GDM1 (cell line): ENCODE results near the gene MOSPD3.
"Not testable (repeated sequence)": the region's sequence is repeated elsewhere in the genome, so short reads cannot be mapped to it uniquely, and the experiment has no call there.

Experiments used
- DNase-seq: peaks from one replicate; lab custom pipeline; 2025; lab: John Stamatoyannopoulos, UW

The MOSPD3 gene

GRCh38 chr7:100611983-100612729, at the start of gene MOSPD3:
Gene MOSPD3, plus strand, starts transcription at chr7:100612540. Its CDS starts 252 bp downstream, at chr7:100612792.
- DNase-seq, result peak; percentile 95

DNA sequence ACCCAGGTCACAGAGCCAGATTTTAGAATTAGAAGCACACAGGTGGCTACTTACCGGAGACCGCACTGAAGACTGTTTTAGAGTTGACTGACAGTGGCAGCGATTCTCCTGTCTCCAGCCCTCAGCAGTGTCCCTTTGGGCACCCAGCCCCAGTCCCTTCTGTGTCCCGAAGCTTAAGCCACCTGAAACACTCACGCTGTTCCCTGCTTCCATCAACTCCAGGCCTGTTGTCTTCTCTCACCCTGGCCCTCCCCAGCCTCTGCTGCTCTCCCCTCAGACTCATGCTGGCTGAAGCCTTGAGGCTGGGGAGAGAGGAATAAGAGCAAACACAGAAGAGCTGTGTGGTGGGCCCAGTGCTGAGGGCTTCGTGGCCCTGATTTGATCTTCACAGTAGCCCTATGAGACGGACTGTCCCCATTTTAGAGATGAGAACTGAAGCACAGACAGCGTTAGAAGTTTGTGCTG, 49.2 kb upstream of the MOSPD3 start:
- no peak for DNase-seq

- DNase-seq, result peak; percentile 64
Observed at GRCh38 chr7:100563809-100564400, 48.4 kb upstream of the MOSPD3 start.

- DNase-seq, result not testable (repeated sequence)
Observed at GRCh38 chr7:100564405-100564804, 47.9 kb upstream of the MOSPD3 start.

DNA sequence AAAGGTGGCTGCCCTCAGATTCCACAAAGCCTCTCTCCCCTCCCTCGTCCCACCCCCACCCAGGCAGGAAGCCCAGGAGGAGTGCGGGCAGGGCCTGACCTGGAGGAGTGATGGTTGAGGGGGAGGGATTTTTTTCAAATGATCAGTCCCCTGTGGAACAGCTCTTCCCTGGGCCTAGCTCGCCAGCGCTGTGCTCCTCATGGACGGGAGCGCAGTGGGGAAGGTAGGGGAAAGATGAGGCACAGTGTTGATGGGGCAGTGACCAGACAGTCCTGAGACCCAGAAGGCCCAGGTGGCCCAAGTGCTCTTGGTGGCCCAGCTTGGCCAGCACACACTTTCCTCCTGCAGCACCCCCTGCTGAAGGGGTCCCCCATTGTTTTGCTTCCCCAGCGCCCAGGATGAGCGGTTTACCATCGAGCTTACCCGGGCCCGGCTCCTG, 47.2 kb upstream of the MOSPD3 start:
- no peak for DNase-seq

GRCh38 chr7:100566018-100566531, 46.3 kb upstream of the MOSPD3 start:
- DNase-seq, result no peak

GRCh38 chr7:100567031-100567730, 45.2 kb upstream of the MOSPD3 start:
- no peak for DNase-seq

GRCh38 chr7:100567751-100568175, 44.6 kb upstream of the MOSPD3 start:
- no peak for DNase-seq

DNA sequence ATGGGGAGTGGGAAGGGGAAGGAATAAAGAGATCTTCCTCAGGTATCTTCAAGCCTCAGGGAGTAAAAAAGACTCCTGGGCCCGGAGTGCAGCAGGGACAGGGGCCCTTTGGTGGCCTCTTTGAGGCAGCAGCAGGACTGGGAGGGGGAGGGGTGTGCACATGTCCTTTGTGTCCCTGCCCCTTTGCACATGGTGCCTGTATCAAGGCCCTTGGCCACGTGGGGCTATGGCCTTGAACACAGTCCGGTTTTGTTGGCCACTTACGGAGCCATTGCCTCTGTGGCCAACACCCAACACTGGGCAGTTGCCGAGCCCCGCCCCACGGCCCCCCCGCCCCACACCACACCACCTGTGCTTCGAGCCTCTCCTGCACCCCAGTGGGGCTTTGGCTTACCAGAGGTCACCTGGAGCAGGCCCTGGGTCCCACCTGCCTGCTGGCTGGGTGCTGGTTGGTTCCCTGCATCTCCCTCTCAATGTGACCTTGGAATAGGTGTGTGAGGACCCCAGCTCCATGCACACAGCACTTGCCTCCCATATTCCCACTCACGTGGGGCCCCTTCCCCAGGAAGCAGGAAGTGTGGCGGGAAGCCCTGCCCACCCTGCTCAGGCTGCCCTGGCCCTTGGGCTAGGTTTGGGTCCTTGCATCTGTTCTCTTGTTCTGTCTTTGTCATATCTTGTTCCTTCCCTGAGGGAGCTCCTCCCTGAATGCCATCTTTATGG, 44.0 kb upstream of the MOSPD3 start:
- no peak for DNase-seq

- no peak for DNase-seq
Observed at GRCh38 chr7:100568896-100569844, 43.2 kb upstream of the MOSPD3 start.

- DNase-seq, result no peak
Observed at GRCh38 chr7:100570954-100571828, 41.1 kb upstream of the MOSPD3 start.

GRCh38 chr7:100571829-100572116, 40.6 kb upstream of the MOSPD3 start:
- DNase-seq, result no peak

- no peak for DNase-seq
Observed at GRCh38 chr7:100572281-100572948, 39.9 kb upstream of the MOSPD3 start.

DNA sequence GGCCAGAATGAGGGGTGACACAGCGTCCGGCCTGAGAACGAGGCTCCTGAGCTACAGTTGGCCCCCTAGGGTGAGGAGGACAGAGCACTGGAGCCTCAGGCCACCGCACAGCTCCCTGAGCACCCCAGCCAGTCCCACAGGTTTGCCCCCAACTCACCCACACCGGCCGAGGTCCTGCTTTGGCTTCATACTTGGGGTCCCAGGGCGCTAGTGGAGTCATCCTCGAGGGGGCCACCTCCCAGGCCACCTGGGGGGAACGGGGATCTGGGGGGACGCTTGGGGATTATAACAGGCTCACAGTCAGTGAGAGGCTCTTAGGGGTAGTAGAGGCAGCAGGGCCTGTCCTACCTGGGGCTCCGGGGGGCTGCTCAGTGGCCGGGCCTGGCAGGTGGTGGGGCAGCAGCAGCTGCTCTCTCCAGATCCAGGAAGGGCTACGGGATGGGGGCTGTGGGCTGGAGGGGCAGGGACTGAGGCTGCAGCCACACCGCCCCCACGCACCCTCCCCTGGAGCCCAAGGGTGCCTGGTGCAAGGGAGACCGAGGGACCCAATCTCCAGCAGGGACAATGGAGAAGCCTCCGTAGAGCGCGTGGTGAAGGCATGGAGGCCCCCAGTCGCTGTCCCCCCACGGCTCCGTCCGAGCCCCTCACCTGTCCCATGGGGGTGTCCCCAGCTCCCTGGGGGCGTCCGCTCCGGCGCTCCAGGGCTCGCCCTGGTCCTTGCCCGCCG, 39.2 kb upstream of the MOSPD3 start:
- DNase-seq, result no peak

DNA sequence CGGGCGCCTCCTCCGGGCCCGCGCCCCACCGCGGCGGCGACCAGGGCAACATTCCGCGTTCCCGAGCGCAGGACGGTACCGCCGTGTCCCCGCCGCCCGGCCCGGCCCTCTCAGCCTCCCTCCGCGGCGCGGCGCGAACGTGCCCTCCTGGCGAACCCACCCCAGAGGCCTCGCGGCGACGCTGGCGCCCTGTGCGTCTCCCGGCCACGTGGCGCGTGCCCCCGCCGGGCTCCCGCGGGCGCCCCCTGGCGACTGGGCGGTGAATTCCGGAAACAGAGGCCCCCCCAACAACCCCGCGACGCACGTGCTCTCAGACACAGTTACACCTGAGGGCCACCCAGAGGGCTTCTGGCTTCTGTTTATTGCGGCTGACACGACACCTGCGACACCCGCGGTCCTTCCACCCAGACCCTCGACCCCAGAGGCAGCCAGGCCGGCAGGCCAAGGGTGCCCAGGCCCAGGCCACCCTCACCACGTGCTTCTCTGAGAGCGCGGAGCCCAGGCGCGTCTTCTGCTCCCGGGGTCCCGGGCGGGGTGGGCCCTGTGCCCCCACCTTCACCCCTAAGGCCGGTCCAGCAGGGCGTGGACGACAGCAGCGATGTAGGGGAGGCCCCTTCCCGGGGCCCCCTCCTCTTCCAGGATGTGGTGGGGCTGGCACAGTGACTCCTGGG, 38.5 kb upstream of the MOSPD3 start, which contains the start of gene SAP25:
Gene SAP25, minus strand, starts transcription at position 210 of the 671 bp plus-strand sequence. Its CDS starts 158 bp downstream, at position 52.
- no peak for DNase-seq

DNA sequence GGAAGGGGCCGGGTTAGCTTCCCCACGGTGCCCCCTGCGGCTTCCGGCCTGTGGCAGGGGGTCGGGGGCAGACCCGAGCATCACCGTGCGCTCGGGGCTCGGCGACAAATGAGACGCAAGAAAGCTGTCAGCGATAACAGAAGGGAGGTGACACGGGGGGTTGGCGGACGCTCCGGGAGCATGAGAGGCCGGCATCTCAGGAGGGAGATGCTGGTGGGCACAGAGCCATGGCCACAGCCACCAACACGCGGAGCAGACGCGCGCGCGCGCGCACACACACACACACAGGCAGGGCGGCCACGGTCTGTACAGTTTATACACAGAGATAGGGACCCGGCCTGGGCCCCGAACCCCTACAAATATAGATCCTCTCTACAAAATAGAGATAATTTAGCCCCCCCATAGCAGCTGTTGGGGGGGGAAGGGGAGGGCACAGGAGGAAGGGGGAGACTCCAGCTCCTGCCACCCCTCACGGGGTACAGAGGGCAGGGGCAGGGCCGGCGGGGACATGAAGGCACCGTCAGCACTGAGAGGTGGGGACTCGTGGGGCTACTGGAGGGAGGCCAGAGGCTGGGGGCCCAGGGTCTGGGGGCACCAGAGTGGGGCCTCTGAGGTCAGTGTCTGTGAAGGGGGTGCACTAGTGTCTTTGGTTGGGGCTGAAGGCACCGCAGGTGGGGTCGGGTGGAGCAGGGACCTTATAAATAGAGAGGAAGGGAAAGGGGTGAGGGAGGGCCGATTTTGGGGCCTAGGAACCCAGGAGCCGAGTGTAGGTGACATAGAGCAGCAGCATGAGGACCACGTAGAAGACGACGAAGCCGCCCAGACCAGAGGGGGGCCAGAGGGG, 37.8 kb upstream of the MOSPD3 start:
- DNase-seq, result no peak

DNA sequence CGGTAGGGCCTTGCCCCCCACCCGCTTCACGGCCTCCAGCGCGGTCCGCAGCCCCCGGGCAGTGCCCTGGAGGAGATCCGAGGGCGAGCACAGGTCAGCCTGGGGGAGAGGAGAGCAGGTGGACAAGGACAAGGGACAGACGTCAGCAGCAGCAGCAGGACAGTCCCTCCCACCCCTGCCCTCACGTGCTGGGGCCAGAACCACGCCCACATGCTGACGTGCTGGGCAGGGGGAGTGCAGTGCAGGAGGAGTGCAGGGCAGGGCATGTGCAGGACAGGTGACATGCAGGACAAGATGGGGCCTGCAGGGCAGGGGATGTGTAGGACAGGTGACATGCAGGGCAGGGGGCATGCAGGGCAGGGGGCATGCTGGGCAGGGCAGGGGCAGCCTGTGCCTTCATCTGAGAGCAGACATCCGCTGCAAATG, 37.1 kb upstream of the MOSPD3 start:
- DNase-seq, result no peak
